Astrocyte of the cerebellum (primary cell): Measurements from ENCODE around the gene CTNNA1.
"Not testable (repeated sequence)": the region's sequence is repeated elsewhere in the genome, so short reads cannot be mapped to it uniquely, and the experiment has no call there.

Experiments used
- DNase-seq: peaks from one replicate; pipeline ENCODE4 v3.0.0-alpha.2; 2011; ENCODE audit warnings: low read depth
- H3K4me3 ChIP-seq: 2 replicates; pipeline ENCODE4 v1.5.1; 2011; ENCODE audit warnings: mild to moderate bottlenecking, low read depth, low read length, moderate library complexity
- CTCF ChIP-seq: IDR thresholded peaks from 2 replicates; pipeline ENCODE4 v1.5.1; 2012; ENCODE audit warnings: low read length, low read depth, moderate library complexity, mild to moderate bottlenecking; ENCODE audit errors: missing control alignments
- in situ Hi-C: cut with HindIII; loops from 2 replicates; pipeline ENCODE4 v1.10.0; 2017; ENCODE audit warnings: low sequenced_read_pairs

The CTNNA1 gene

GRCh38 chr5:138709202-138709601 is 44.0 kb upstream of the CTNNA1 start:
- no peak for DNase-seq
- in situ Hi-C loops: no loop called here
- H3K4me3 ChIP-seq: no peak overlapping the region
- TF ChIP-seq CTCF: no peak

GRCh38 chr5:138711087-138711486 is 42.1 kb upstream of the CTNNA1 start:
- no peak for TF ChIP-seq CTCF
- DNase-seq: no peak
- H3K4me3 ChIP-seq: no peak overlapping the region
- in situ Hi-C loops: no loop called here

GRCh38 chr5:138711811-138712210 is 41.4 kb upstream of the CTNNA1 start:
- in situ Hi-C loops: no loop called here
- TF ChIP-seq CTCF: no peak
- no peak overlapping the region for H3K4me3 ChIP-seq
- no peak for DNase-seq

GRCh38 chr5:138712324-138712723 is 40.9 kb upstream of the CTNNA1 start:
- H3K4me3 ChIP-seq: no peak overlapping the region
- in situ Hi-C loops: no loop called here
- no peak for DNase-seq
- no peak for TF ChIP-seq CTCF

- TF ChIP-seq CTCF: no peak
- H3K4me3 ChIP-seq: no peak overlapping the region
- in situ Hi-C loops: no loop called here
- DNase-seq: no peak
Measured at GRCh38 chr5:138712791-138713190, 40.4 kb upstream of the CTNNA1 start.

GRCh38 chr5:138713247-138713646 is 40.0 kb upstream of the CTNNA1 start:
- TF ChIP-seq CTCF: no peak
- no peak for DNase-seq
- H3K4me3 ChIP-seq: no peak overlapping the region
- in situ Hi-C loops: no loop called here

GRCh38 chr5:138714694-138715093 is 38.5 kb upstream of the CTNNA1 start:
- TF ChIP-seq CTCF: no peak
- no peak overlapping the region for H3K4me3 ChIP-seq
- no peak for DNase-seq
- in situ Hi-C loops: no loop called here

GRCh38 chr5:138715931-138716432 is 37.2 kb upstream of the CTNNA1 start:
- DNase-seq, in situ Hi-C loops, H3K4me3 ChIP-seq: not testable (repeated sequence)
